Stomach (tissue), 9 donors: ENCODE results near the gene AKT1. TPM values are rescaled to one million over a fixed set of nuclear protein-coding genes. Genes with fewer than 3 reads are reported as not detected.
A peak's percentile ranks its signal among the peaks of the same experiment; 100 is the strongest.

Experiments used
- DNase-seq, 2 donors: peaks; one replicate each; pipeline versions ENCODE4 v3.0.0 to v3.0.0-alpha.2; 2013 to 2019
- H3K27ac ChIP-seq, 5 donors: fragments of 200-600 bp in 4 of 5; sonication (generic) in 4 of 5; one replicate each; pipeline ENCODE4 v1.5.1; 2013 to 2019; ENCODE audit warnings: mild to moderate bottlenecking in 1 of 5, moderate library complexity in 1 of 5
- H3K27me3 ChIP-seq, 3 donors: fragments of 200-600 bp; sonication (generic); one replicate each; pipeline ENCODE4 v1.5.1; 2017 to 2019; ENCODE audit warnings: mixed run types in 1 of 3
- H3K36me3 ChIP-seq, 4 donors: fragments of 200-600 bp; sonication (generic); 1 replicate in 3 of 4; 2 replicates in 1 of 4; pipeline ENCODE4 v1.5.1; 2016 to 2019
- H3K4me1 ChIP-seq, 4 donors: fragments of 200-600 bp; sonication (generic); one replicate each; pipeline ENCODE4 v1.5.1; 2016 to 2019
- H3K4me3 ChIP-seq, 4 donors: fragments of 200-600 bp; sonication (generic) in 3 of 4; one replicate each; pipeline ENCODE4 v1.5.1; 2016 to 2019; ENCODE audit warnings: mild to moderate bottlenecking in 1 of 4
- H3K9me3 ChIP-seq, 4 donors: fragments of 200-600 bp; sonication (generic); one replicate each; pipeline ENCODE4 v1.5.1; 2016 to 2019
- CTCF ChIP-seq, 7 experiments: fragments of 450-650 bp in 4 of 7; fragments of 200-600 bp in 3 of 7; sonication (generic) in 3 of 7; IDR thresholded peaks; one replicate each; pipeline ENCODE4 v1.5.1; 2016 to 2019; ENCODE audit warnings: antibody characterized with exemption in 7 of 7, control low read depth in 2 of 7, mild to moderate bottlenecking in 1 of 7
- EP300 ChIP-seq: sonication (generic); formaldehyde crosslinking; IDR thresholded peaks from one replicate; pipeline ENCODE4 v1.6.1; 2017; ENCODE audit warnings: antibody characterized with exemption
- POLR2A ChIP-seq, 4 donors: fragments of 450-650 bp; IDR thresholded peaks; one replicate each; pipeline ENCODE4 v1.6.1; 2016; ENCODE audit warnings: antibody characterized with exemption in 4 of 4, control low read depth in 2 of 4, mild to moderate bottlenecking in 1 of 4, moderate library complexity in 1 of 4
- POLR2AphosphoS5 ChIP-seq, 3 donors: sonication (generic); formaldehyde crosslinking; IDR thresholded peaks; one replicate each; pipeline ENCODE4 v1.6.1; 2016; ENCODE audit warnings: antibody characterized with exemption in 3 of 3
- WGBS, 5 donors: extraction: QIAGEN DNeasy Blood & Tissue Kit in 3 of 5; methylation state at CpG; one replicate each; pipeline versions ENCODE4 v1.1.5 to v1.1.7; 2013 to 2018; 5-methylcytosine and 5-hydroxymethylcytosine counted together
- intact Hi-C: fragments of 100-400 bp; cut with DNase I; formaldehyde crosslinking; loops from one replicate; pipeline ENCODE4 v1.15.1; 2023; ENCODE audit warnings: low total_unique reads
- polyA plus RNA-seq, 3 donors: library from polyadenylated mRNA; stranded (reverse); fragments of 200-250 nt; gene quantifications; one replicate each; pipeline ENCODE4 v1.2.3, GENCODE V29; 2013
- total RNA-seq, 5 donors: library from RNA; depleted of rRNA; stranded (reverse); fragments of >200 nt; gene quantifications; one replicate each; pipeline versions ENCODE4 v1.1.0 to v1.2.3, GENCODE V29; 2014 to 2016
- donor health status: healthy with polysubstance abuse.
- donor health status: Bipolar disorder and iron deficiency.
- donor health status: healthy.

AKT1 gene
- total and polyA plus RNA-seq, 8 donors, result 85.2 to 292 (median 113) TPM

GRCh38 chr14:104787736-104788135 is 7.8 kb downstream of the AKT1 start:
- intact Hi-C loops, result no loop called here
- no peaks in the 10 kb centered on the region for H3K27me3 ChIP-seq
- no peak for TF ChIP-seq EP300
- no peak for TF ChIP-seq POLR2AphosphoS5 (IDR thresholded peaks at IDR 0.05)
- TF ChIP-seq CTCF (IDR thresholded peaks at IDR 0.05), result no peak
- TF ChIP-seq POLR2A (IDR thresholded peaks at IDR 0.05), result no peak
- H3K9me3 ChIP-seq, result no peaks in the 10 kb centered on the region
- H3K4me3 ChIP-seq, result no peak overlapping the region
- DNase-seq, result no peak
- H3K4me1 ChIP-seq, result peaks cover 77 to 94% (median 93%) of the 10 kb centered on the region in 4 donors
- H3K36me3 ChIP-seq, result peaks cover 23 to 71% (median 59%) of the 10 kb centered on the region in 4 donors
- H3K27ac ChIP-seq, result peak overlapping the region in 2 of 5 donors; percentile 26 to 61
- WGBS, 5 donors, result 74 to 85% (median 77%) methylated on average over 6 to 7 of the region's 7 CpGs

DNA sequence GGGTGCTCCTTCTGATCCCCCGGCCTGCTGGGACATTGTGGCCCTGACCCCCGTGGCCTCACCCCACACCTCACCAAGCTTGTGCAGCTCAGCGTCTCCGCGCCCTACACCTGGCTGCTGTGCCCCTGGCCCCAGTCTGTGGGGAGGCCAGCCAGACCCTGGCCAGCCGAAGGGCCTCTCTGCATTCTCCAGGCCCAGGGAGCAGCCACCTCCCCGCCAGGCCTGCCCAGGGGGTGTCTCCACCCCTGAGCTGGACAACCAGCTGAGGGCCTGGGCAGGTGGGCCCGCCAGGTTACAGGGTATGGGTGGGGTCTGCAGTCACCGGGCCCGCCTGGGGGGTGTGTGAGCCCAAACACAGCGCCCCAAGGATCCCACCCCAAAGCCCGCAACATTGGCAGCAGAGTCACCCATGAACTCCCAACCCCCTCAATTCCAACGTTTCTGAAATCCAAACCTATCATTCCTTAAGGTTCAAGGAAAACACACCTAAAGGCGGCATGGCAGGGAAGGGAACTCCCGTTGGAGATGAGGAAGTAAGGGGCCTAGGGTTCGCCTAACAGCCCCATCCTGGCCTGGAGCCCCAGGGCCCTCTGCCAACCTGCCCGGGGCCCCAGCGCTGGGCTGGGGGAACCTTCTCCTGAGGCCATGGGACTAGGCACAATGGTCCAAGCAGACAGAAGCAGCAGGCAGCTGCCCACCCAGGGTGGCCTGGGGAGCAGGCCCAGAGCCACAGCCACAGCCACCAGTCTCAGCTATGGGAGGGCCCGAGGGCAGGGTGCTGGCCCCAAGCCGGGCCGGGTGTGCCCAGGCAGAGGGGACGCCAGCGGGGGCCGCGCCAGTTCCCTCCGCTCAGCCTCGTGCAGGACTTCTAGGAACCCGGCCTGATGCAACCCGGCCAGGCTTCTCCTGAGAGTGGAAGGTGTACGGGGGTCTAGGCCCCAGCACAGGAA is 8.5 kb downstream of the AKT1 start:
- no peaks in the 10 kb centered on the region for H3K27me3 ChIP-seq
- 53 to 69% (median 64%) methylated on average over 11 to 30 of the region's 30 CpGs for WGBS, 5 donors
- peak overlapping the region in 1 of 4 donors; percentile 13 for H3K4me3 ChIP-seq
- H3K27ac ChIP-seq, result peak overlapping the region in 3 of 5 donors; percentile 25 to 61 (median 35)
- H3K9me3 ChIP-seq, result no peaks in the 10 kb centered on the region
- H3K36me3 ChIP-seq, result peaks cover 23 to 73% (median 61%) of the 10 kb centered on the region in 4 donors
- TF ChIP-seq POLR2AphosphoS5 (IDR thresholded peaks at IDR 0.05), result no peak
- no peak for TF ChIP-seq POLR2A (IDR thresholded peaks at IDR 0.05)
- no peak for TF ChIP-seq EP300
- TF ChIP-seq CTCF (IDR thresholded peaks at IDR 0.05), result no peak
- intact Hi-C loops, result no loop called here
- DNase-seq, result no peak
- H3K4me1 ChIP-seq, result peaks cover 70 to 90% (median 86%) of the 10 kb centered on the region in 4 donors

DNA sequence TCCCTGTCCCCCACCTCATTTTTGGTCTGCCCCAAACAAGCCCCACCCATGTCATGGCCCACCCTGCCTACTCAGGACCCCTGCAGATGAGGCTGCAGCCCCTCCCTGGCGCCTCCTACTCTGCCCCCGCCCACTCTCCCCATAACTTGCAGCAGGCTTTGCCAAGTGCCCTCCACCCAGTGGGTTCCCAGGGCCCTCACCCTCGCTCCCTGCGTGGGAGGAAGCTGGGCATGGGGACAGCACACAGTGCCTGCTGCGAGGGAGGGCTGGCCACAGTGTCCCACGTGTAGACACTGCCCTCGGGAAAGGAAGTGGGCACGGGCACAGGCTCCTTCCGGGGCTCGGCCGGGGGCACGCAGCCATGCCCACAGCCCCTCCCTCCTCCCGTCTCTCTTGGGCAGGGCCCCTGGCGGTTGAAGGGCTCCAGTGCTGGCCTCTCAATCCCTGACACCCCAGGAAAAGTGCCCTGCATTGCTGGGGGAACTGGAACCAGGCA is 9.4 kb downstream of the AKT1 start:
- 14 to 41% (median 30%) methylated on average over 8 to 12 of the region's 14 CpGs for WGBS, 5 donors
- peak overlapping the region in 1 of 4 donors; percentile 13 for H3K4me3 ChIP-seq
- DNase-seq, result no peak
- peak overlapping the region in 2 of 5 donors; percentile 1 to 61 for H3K27ac ChIP-seq
- no peaks in the 10 kb centered on the region for H3K9me3 ChIP-seq
- H3K27me3 ChIP-seq, result no peaks in the 10 kb centered on the region
- intact Hi-C loops, result no loop called here
- TF ChIP-seq POLR2AphosphoS5 (IDR thresholded peaks at IDR 0.05) (no peak), POLR2A (IDR thresholded peaks at IDR 0.05) (no peak), CTCF (IDR thresholded peaks at IDR 0.05) (no peak), EP300 (no peak)
- peaks cover 15 to 73% (median 60%) of the 10 kb centered on the region in 4 donors for H3K36me3 ChIP-seq
- peaks cover 64 to 83% (median 77%) of the 10 kb centered on the region in 4 donors for H3K4me1 ChIP-seq

DNA sequence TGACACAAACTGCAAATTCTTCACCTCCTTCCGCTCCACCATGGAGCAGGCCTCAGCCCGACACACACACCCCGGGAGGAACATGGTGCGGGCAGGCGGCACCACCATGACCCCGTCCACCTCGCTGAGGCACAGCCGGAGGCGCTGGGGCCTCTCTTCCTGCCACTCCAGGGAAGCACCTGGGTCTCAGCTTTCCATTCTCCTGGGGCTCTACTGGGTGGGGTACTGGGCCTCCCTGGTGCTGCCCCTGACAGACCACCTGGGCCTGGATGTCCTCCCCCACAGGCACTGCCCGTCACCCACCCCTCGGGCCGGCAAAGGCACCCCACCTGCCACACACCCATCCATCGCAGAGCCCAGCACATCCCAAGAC is 9.9 kb downstream of the AKT1 start:
- H3K36me3 ChIP-seq, result peaks cover 10 to 73% (median 60%) of the 10 kb centered on the region in 4 donors
- TF ChIP-seq EP300, result no peak
- peaks cover 60 to 78% (median 73%) of the 10 kb centered on the region in 4 donors for H3K4me1 ChIP-seq
- H3K4me3 ChIP-seq, result no peak overlapping the region
- H3K27ac ChIP-seq, result peak overlapping the region in 3 of 5 donors; percentile 1 to 61 (median 32)
- no peaks in the 10 kb centered on the region for H3K9me3 ChIP-seq
- no peaks in the 10 kb centered on the region for H3K27me3 ChIP-seq
- DNase-seq, result no peak
- intact Hi-C loops, result no loop called here
- 72 to 91% (median 86%) methylated on average over 12 to 13 of the region's 13 CpGs for WGBS, 5 donors
